CMK (cell line): ENCODE data around the gene MAK.
A peak's percentile ranks its signal among the peaks of the same experiment; 100 is the strongest.
"Not testable (repeated sequence)": the region's sequence is repeated elsewhere in the genome, so short reads cannot be mapped to it uniquely, and the experiment has no call there.

Experiments used
- DNase-seq: peaks from one replicate; pipeline ENCODE4 v3.0.0-alpha.2; 2010; ENCODE audit warnings: low read depth

MAK gene

GRCh38 chr6:10722820-10723566 lies 115.3 kb downstream of the MAK start, which contains the start of gene TMEM14C:
TSS of gene TMEM14C (plus strand) at chr6:10723070. CDS start at chr6:10724614, 1,544 bp downstream.
- DNase-seq: peak; percentile 94

GRCh38 chr6:10722570-10722819 lies 115.8 kb downstream of the MAK start:
- DNase-seq: no peak

- no peak for DNase-seq
Observed at GRCh38 chr6:10721850-10722569, 116.3 kb downstream of the MAK start.

- not testable (repeated sequence) for DNase-seq
Observed at GRCh38 chr6:10720960-10721849, 117.1 kb downstream of the MAK start.

- DNase-seq: no peak
Observed at GRCh38 chr6:10720265-10720959, 117.9 kb downstream of the MAK start.

- no peak for DNase-seq
Observed at GRCh38 chr6:10719964-10720264, 118.4 kb downstream of the MAK start.

GRCh38 chr6:10719296-10719963 lies 118.9 kb downstream of the MAK start:
- DNase-seq: no peak

GRCh38 chr6:10713962-10714361 lies 124.4 kb downstream of the MAK start:
- no peak for DNase-seq
